GM12872 (cell line): ENCODE results near the gene RASL10B.

Source experiments
- CTCF ChIP-seq: IDR thresholded peaks from 3 replicates; pipeline ENCODE4 v1.5.1; 2011; ENCODE audit warnings: low read depth, mild to moderate bottlenecking, low read length, moderate library complexity; ENCODE audit not compliant: insufficient read depth

RASL10B gene

GRCh38 chr17:35784895-35785294, 53.5 kb downstream of the RASL10B start:
- no peak for TF ChIP-seq CTCF

- TF ChIP-seq CTCF: no peak
Observed at GRCh38 chr17:35786941-35787432, 55.5 kb downstream of the RASL10B start.

- no peak for TF ChIP-seq CTCF
Observed at GRCh38 chr17:35788477-35789368, 57.3 kb downstream of the RASL10B start.

GRCh38 chr17:35790841-35791240, 59.4 kb downstream of the RASL10B start:
- no peak for TF ChIP-seq CTCF

- no peak for TF ChIP-seq CTCF
Observed at GRCh38 chr17:35791681-35792350, 60.4 kb downstream of the RASL10B start.
